ENCODE results near the gene THBS1.

THBS1 gene

DNA sequence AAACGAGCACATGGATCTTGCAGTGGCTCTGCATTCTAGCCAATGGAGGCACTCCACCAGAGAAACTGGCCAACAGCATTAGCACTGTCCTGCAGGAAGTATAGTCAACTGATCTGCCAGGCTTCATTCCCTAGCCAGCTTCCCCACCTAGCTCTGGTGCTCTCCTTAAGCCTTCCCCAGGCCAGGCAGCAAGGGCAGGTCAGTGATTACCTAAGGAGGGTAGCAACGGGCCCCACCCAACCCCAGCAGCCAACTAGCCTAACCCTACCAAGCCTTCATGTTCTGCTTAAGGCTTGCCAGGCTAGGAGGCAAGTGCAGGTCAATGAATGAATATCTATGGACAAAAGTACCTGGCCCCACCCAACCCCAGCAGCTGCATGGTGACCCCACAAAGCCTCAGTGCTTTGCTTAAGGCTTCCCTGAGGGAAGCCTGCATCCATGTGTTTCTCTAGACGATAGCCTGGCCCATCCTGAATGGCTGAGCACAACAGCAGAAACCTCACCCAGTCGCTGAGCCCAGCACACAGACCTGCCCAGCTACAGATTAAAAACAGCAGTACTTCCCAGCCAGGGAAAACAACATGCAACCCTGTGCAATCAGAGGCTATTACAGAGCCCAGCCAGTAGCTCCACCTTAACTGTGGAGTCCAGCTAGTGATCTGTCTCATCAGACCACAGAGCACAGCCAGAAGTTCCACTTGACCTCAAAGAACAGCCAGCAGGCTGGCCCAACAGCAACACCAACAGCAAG is 28.5 kb downstream of the THBS1 start:
- DNase-seq, result no peak

DNA sequence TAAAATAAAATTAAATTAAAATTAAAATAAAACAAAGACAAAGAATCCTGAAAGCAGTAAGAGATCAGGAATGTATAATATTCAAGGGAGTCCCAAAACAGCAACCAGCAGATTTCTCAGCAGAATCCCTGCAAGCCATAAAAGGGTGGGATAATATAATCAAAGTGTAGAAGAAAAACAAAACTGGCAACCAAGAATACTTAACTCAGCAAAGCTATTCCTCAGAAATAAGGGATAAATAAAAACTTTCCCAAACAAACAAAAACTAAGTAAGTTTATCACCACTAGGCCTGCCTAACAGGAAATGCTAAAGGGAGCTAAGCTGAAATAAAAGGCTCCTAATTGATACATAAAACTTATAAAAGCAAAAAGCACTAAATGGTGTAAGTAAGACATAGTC is 29.8 kb downstream of the THBS1 start:
- no peak for DNase-seq

GRCh38 chr15:39613271-39613670 is 32.4 kb downstream of the THBS1 start:
- DNase-seq, result no peak

DNA sequence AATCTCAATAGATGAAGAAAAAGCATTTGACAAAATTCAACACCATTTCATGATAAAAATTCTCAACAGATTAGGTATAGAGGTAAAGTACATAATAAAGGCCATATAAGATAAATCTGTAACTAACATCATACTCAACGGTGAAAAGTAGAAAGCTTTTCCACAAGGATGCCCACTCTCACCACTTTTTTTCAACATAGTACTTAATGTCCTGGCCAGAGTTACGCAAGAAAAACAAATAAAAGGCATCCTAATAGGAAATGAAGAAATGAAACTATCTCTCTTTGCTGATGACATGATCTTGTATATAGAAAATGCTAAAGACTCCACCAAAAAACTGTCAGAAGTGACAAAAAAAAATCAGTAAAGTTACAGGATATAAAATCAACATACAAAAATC is 33.0 kb downstream of the THBS1 start:
- peak in 1 of 3 donors; percentile 18 for DNase-seq

DNA sequence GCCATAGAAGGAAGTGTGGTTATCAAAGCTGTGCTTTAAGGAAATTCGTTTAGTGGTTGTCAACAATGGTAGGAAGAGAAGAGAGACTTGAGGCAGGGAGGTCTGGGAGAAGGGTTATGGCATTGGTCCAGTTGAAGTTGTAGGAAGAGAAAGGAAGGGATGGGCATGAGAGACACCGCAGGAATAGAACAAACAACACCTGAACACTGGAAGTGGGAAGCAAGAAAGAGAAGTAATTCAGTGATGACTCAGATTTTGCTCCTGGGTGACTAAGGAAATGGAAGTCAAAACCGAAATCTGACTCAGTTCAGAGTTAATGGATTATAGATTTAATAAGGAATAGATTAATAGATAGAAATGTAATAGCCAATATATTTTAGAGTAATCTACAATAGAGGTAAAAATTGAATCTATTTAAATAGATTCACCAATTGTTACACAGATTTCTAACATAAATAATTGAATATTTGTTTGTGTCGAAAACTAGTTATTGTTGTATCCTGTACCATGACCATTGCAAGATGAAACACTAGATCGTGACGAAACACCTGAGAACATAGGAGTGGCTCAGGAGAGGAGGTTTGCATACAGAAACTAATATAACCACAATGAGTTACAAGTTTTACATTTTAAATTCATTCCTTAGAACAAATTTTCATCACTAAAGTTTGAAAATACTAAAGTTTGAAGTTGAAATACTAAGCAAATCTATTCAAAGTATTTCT is 36.0 kb downstream of the THBS1 start:
- DNase-seq, result peak in 1 of 3 donors; percentile 2

- no peak for DNase-seq
These were observed 37.4 kb downstream of the THBS1 start for GRCh38 chr15:39618063-39618823.

GRCh38 chr15:39621210-39621609 is 40.3 kb downstream of the THBS1 start:
- DNase-seq, result no peak

GRCh38 chr15:39621976-39622375 is 41.1 kb downstream of the THBS1 start:
- DNase-seq, result no peak

DNA sequence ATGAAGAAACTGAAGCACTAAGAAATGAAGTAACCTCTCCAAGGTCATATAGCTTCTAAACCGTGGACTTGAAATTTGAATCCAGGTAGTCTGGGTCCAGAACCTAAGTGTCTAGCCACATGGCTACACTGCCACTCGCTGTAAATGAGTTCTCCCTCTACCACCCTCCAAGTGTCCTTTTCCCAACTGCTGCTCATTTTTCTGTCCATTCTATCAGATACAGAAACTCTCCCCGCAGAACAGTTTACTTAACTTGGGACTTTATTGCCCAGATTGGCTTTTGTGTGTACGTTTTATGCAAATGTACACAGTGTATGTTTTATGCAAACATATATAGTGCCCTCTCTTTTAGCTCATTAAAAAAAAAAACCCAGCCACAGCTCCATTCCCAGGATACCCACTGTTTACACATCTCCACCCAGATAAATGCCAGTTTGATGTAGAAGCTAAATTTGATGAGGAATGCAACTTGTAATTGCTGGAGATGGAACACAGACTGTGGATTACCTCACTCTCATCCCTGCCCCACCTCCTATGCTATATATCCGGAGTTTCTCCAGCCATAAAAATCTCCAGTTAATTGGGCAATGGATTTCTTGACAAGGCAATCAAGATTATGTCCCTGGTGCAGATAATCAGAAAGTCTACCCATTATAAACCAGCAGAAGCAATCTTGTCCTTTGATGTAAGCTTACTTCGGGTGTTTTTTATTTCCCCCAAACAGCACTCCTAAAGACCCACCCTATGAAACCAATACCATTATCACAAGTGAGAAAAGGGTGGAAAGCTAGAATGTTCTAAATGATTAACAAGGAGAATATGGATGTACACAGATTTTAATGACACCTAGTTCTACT is 42.0 kb downstream of the THBS1 start:
- no peak for DNase-seq

GRCh38 chr15:39623529-39623931 is 42.7 kb downstream of the THBS1 start:
- no peak for DNase-seq

DNA sequence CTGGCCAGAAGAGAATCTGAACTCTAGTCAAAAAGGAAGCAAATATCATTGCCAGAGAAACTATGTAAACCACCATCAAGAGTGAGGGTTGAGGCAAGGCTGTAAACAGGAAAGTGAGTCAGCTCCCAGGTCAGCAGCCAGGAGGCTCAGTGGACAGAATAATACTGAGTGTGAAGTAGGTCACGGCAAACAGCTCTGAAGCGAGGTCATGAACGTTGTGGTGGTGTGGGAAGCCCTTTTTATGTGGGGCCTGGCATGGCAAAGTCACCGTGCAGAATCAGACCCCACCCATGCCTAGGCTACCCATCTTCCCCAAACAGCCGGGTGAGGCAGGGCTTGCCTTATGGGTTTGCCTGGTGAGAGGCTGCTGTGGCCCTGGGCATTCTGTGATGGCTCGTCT is 43.9 kb downstream of the THBS1 start:
- peak; percentile 25 to 30 (median 26) for DNase-seq

DNA sequence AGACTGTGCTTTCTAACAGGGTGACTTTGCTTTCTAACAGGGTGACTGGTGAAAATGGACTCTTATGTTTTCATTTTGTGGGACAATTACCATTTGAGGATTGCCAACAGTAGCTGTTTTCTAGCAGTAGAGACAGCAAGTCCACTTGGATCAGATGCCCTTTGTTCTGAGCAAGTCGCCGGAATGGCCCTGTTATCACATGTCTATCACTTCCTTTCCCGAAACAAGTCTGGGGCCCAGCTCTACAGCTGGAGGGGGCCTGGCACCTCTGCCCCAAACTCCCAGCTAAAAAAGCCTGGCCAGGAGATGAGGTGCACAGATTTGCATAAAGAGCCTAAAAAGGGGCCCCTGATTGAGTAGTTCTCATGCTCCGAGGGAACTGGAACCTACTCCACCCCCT is 44.6 kb downstream of the THBS1 start:
- no peak for DNase-seq

GRCh38 chr15:39625856-39626255 is 45.0 kb downstream of the THBS1 start:
- DNase-seq, result peak in 1 of 3 donors; percentile 19

GRCh38 chr15:39627451-39628143 is 46.7 kb downstream of the THBS1 start:
- DNase-seq, result peak in 1 of 3 donors; percentile 6

- DNase-seq, result peak in 1 of 3 donors; percentile 8
These were observed 47.2 kb downstream of the THBS1 start for GRCh38 chr15:39628144-39628508.

- DNase-seq, result no peak
These were observed 47.8 kb downstream of the THBS1 start for GRCh38 chr15:39628546-39629257.

GRCh38 chr15:39629371-39629770 is 48.5 kb downstream of the THBS1 start:
- DNase-seq, result peak in 1 of 3 donors; percentile 2

GRCh38 chr15:39629906-39630305 is 49.0 kb downstream of the THBS1 start:
- no peak for DNase-seq

- peak in 1 of 3 donors; percentile 2 for DNase-seq
These were observed 50.5 kb downstream of the THBS1 start for GRCh38 chr15:39631357-39631756.

GRCh38 chr15:39638041-39638440 is 57.2 kb downstream of the THBS1 start:
- DNase-seq, result no peak

DNA sequence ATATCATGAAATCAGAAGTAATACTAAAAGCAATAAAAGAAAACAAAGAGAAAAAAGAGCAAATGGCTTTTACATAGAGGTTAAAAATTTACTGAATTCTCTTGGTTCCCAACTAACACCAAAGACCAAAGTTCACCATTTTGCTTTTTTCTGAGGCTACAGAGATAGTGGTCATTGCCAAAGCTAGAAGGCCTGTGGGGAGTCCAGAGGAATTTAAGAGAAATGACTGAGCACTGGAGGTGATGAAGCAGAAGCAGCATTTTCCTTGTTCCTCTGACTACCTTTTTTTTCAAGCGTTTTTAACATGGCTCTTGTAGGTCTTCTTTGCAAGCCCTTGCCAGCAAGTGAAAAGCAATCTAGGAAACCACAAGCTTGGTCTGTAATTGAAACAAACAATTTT is 58.2 kb downstream of the THBS1 start:
- DNase-seq, result no peak
